Activated gamma-delta T cell (primary cell): Measurements from ENCODE around the gene IFITM1.
"Not testable (repeated sequence)": the region's sequence is repeated elsewhere in the genome, so short reads cannot be mapped to it uniquely, and the experiment has no call there.

Experiments
- DNase-seq: peaks from one replicate; lab custom pipeline; 2025; lab: John Stamatoyannopoulos, UW

The IFITM1 gene

GRCh38 chr11:308740-309665, 4.8 kb upstream of the IFITM1 start:
- not testable (repeated sequence) for DNase-seq

- not testable (repeated sequence) for DNase-seq
Measured at GRCh38 chr11:309979-310572, 3.8 kb upstream of the IFITM1 start.

- DNase-seq, result not testable (repeated sequence)
Measured at GRCh38 chr11:311013-311748, 2.7 kb upstream of the IFITM1 start.

DNA sequence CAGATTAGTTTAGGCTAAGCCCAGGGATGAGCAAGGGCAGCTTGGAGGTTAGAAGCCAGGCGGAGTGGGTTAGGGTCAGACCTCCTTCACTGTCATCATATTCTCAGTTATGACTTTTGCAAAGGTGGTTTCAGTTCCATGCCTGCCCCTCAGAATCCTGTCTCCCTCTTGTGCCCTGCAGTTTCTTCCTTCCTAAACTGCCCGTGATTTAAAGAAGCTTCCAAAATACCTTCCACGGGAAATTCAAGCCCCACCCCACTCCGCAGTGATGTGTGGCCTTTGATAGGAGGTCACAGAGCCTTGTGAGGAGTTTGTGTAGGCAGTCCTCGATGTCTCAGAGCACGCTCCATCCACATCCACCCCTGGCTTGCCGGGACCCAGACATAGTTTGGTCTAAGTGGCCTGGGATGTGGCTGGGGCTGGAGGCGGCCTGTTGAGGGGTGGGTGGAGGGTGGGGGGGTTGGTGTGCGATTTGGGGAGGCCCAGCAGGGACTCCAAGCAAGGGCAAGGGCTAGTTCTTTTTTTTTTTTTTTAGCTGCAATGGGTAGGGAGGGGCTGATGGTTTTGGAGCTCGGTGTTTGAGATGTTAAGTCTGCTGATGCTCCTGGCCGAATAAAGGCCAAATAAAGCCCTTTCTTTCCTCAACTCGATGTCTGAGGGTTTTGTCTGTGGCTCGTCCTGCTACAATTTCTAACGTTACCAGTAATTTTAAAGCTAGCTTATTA, 1.6 kb upstream of the IFITM1 start:
- no peak for DNase-seq

GRCh38 chr11:313304-313786, 495 bp upstream of the IFITM1 start:
- no peak for DNase-seq

GRCh38 chr11:314554-314875, 675 bp downstream of the IFITM1 start:
- not testable (repeated sequence) for DNase-seq

GRCh38 chr11:315051-315481, 1.2 kb downstream of the IFITM1 start:
- no peak for DNase-seq

DNA sequence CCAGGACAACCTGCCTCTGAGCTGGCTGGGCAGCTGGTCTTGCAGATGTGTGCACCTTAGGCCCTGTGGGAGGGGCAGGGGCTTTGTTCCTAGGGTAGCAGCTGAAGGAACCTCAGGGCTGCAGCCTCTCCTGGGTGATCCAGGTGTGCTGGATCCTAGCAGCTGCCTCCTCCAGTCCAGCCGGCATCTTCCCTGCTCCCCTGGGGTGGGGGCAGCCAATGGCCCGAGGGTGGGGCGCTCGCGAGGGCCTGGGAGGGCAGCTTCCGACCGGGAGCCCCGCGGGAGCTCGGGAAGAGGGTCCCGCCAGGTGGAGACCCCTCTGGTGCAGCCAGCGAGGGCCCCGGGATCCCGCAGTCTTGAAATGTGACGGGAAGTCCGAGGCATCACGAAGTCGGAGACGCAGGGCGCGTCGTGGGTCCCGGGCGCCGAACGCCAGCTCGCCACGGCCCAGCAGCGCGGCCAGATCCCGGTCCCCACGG, 1.7 kb downstream of the IFITM1 start:
- no peak for DNase-seq

DNA sequence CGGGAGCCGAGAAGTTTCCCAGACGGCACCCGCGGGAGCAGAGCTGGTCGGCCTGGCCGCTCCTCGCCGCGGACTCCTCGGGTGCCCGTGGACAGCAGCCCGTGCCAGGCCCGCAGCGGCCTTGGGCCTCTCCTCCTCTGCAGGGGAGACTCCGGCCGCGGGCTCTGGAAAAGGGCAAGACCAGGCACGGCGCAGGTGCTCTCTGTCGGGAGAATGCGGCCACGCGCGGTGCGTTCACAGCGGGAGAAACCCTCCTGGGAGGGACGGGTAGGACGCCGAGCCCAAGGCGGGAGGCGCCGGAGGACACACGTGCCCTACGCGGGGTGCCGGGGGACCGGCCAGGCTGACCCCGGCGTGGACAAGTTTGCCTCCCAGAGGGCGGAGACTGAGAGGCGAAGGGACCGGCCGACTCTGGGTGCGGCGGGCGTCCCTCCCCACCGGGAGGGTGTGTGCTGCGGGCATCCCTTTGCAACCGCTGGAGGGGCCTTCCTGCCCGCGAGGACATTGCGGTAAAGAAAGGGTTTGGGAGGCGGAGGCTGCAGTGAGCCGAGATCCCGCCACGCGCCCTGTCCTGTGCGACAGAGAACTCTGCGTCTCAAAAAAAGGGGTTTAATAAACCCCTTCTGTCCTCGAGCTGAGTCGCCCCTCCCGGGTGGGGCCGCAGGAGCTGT, 2.3 kb downstream of the IFITM1 start:
- no peak for DNase-seq

DNA sequence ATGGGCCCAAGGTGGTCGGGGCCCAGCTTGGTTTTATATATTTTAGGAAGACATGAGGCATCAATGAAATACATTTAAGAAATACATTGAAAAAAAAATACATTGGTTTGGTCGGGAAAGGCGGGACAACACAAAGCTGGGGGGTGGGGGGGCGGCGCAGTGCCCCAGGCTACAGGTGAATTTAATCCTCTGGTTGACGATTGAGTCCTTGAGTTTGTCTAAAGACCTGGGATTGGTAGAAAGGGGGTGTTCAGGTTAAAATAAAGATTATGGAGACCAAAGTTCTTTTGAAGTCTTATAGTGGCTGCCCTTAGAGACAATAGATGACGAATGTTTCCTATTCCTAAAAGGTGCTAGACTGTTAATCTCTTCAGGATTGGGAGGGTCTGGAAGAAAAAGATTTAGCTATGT, 3.1 kb downstream of the IFITM1 start:
- no peak for DNase-seq

GRCh38 chr11:317668-318404, 4.0 kb downstream of the IFITM1 start:
- DNase-seq, result not testable (repeated sequence)

DNA sequence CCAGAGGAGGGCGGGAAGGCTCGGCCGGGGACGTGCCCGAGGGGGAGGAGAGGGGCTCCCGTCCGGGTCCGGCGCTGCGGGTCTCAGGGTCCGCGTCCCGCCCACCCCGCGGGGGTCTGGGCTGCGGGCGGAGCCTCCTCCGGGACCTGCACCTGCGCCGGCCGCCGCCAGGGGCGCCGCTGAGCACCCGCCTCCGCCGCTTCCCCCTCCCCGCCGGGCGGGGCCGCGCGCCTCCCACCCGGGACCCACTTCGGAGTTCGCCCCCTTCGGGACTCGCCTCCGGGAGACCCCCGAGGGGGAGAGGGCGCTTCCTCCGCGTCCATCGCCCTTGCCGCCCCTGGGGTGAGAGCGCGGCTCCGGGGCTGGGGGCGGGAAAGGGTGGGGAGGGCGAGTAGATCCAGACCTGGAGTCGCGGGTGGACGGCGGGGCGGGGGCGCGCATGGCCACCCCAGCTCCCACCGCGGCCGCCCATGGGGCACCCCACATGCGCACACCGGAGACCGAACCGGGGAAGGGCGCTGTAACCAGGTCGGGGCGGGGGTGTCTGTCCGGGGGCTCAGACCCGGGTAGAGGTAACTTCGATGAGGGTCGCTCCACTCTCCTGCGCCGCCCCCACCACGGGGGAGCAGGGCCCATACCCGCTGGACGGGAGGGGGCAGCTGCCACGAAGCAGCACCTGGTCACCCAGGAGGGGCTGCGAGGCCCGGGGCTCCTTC, 4.7 kb downstream of the IFITM1 start:
- not testable (repeated sequence) for DNase-seq

- not testable (repeated sequence) for DNase-seq
Measured at GRCh38 chr11:319121-319887, 5.5 kb downstream of the IFITM1 start.

- not testable (repeated sequence) for DNase-seq
Measured at GRCh38 chr11:319888-320273, 6.0 kb downstream of the IFITM1 start.

DNA sequence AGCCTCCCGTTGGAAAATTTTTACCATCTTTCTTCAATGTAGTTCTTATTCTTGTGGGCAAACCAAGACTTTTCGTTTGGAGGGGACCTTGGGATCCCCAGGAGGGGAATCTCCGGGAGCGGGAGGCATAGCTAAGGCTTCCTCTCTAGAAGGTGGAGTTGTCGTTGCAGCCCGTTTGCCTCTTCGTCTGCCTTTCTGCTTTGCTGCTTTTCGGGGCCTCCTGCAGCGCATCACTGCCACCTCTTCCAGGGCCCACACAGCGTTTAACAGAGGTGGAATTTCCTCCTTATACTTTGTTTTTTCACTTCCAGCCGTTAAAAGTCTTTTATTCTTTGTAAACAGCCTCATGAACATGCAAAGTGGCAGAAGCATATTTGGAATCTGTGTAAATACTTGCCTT, 10.3 kb downstream of the IFITM1 start:
- DNase-seq, result no peak

GRCh38 chr11:324593-325517, 11.0 kb downstream of the IFITM1 start:
- not testable (repeated sequence) for DNase-seq

DNA sequence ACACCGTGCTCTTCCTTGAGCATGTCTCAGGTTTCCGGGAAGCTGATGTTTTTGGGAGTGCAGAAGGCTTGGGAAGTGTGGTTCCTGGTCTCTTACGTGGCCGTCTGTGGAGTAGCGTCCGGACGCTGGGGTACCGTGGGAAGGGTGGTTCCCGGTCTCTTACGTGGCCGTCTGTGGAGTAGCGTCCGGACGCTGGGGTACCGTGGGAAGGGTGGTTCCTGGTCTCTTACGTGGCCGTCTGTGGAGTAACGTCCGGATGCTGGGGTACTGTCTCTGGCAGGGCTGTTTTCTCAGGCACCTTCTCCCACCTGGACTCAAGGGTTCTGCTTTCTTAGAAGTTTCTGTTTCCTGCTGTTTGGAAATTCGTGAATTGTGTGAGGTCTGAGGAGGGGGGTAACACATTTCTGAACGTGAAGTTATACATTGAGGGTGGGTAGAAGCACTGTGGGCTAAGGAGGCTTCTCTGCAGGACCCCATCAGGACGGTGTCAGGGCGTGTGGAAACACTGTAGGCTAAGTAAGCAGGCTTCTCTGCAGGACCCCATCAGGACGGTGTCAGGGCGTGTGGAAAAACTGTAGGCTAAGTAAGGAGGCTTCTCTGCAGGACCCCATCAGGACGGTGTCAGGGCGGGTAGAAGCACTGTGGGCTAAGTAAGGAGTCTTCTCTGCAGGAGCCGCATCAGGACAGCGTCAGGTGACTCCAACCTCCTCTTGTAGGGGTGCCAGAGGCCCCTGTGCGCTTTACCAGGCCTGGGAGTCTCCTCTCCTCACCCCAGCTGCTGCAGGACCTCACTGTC, 12.2 kb downstream of the IFITM1 start:
- no peak for DNase-seq
